ENCODE data around the gene FGD2. TPM values are rescaled to one million over a fixed set of nuclear protein-coding genes. Genes with fewer than 3 reads are reported as not detected.

The FGD2 gene
- total RNA-seq, 1 experiment from 2014 or later = 0.10 TPM

DNA sequence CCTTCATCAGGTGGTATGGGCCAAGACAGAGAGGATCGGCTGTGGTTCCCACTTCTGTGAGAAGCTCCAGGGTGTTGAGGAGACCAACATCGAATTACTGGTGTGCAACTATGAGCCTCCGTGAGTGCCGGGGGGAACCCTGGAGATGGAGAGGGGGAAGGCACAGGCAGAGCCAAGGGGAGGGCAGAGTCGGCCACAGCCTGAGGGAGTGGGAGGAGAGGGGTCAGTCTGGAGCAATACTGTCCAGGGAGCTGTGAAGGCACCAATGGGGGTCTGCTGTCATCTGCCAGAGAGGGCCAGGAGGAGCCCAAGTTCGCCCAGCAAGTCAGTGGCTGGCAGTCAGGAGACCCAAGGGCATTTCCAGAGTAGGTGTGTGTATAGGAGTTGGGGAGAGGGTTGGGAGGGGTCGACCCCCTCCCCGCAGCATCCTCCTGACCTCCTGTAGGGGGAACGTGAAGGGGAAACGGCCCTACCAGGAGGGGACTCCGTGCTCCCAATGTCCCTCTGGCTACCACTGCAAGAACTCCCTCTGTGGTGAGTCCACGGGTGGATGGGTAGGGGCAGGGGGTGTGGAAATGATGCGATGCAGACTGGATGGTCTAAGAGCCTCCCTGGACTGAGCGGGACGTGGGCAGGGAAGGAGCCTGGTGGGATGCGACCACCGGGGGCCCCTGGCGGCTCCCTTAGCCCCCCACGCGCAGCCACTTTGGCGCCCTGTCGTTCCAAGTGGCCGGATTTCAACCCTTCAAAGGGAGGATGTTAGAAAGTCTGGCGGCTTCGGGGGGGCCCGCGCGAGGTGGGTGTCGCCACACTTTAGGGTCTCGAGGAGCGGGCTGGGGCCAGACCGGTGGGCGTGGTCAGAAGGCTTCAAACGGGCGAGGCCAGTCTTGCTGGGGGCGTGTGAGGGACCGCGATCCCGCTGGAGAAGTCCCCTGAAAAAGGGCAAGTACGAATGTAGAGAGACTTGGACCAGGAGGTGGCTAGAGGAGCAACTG, 43.7 kb upstream of the FGD2 start:
- Histone ChIP-seq H2AFZ (ENCODE audit: low read depth, low read length, poor library complexity, severe bottlenecking) (no peak overlapping the region), H4K20me1 (ENCODE audit: insufficient read depth) (no peaks in the 10 kb centered on the region), H3K4me2 (ENCODE audit: low read length) (peak overlapping the region; percentile 61), H3K79me2 (ENCODE audit: insufficient read depth, low read length) (no peaks in the 10 kb centered on the region), H3K27me3 (ENCODE audit: insufficient read depth, low read length) (no peaks in the 10 kb centered on the region), H3K27ac (ENCODE audit: low read depth, low read length) (no peak overlapping the region), H3K36me3 (ENCODE audit: control insufficient read depth in 1 of 2, insufficient read depth in 2 of 2, low read length in 2 of 2) (no peaks in the 10 kb centered on the region), H3K9me3 (ENCODE audit: control insufficient read depth in 1 of 2, insufficient read depth in 1 of 2, low read depth in 1 of 2, low read length in 2 of 2) (no peaks in the 10 kb centered on the region), H3K9me2 (ENCODE audit: insufficient read depth) (no peaks in the 10 kb centered on the region), H3K4me3 (replicated peaks in 1 of 2; ENCODE audit: low read depth in 1 of 2, low read length in 2 of 2) (no peak overlapping the region), H3K4me1 (ENCODE audit: control insufficient read depth in 1 of 2, insufficient read depth in 2 of 2, low read length in 2 of 2) (peaks cover 15 to 44% of the 10 kb centered on the region in 2 experiments), H3K9ac (ENCODE audit: low read length) (no peak overlapping the region)
- CTCF ChIA-PET = no interaction called here
- TF ChIP-seq JUND (IDR thresholded peaks at IDR 0.05) (no peak), ELF1 (IDR thresholded peaks at IDR 0.05; ENCODE audit: borderline replicate concordance, low read depth) (no peak), SP1 (IDR thresholded peaks at IDR 0.05; ENCODE audit: low read depth) (no peak), EGR1 (IDR thresholded peaks at IDR 0.05; ENCODE audit: low read depth) (no peak), YY1 (IDR thresholded peaks at IDR 0.05; ENCODE audit: extremely low read depth, insufficient replicate concordance, low read depth, low read length) (no peak), POLR2AphosphoS5 (IDR thresholded peaks at IDR 0.05; ENCODE audit: low read depth, low read length) (no peak), SRF (IDR thresholded peaks at IDR 0.05; ENCODE audit: low read depth) (no peak), CBX3 (IDR thresholded peaks at IDR 0.05; ENCODE audit: low read depth) (no peak), RAD21 (IDR thresholded peaks at IDR 0.05; ENCODE audit: low read depth) (no peak), TCF7L2 (IDR thresholded peaks at IDR 0.05; ENCODE audit: borderline replicate concordance, extremely low read depth, insufficient read depth, insufficient read length) (no peak), EZH2phosphoT487 (IDR thresholded peaks at IDR 0.05; ENCODE audit: borderline replicate concordance) (no peak), SIN3A (IDR thresholded peaks at IDR 0.05; ENCODE audit: low read depth) (no peak), EZH2 (IDR thresholded peaks at IDR 0.05) (no peak), ZNF274 (IDR thresholded peaks at IDR 0.05; ENCODE audit: low read depth, low read length) (no peak)
- TF ChIP-seq, protein P1, sequence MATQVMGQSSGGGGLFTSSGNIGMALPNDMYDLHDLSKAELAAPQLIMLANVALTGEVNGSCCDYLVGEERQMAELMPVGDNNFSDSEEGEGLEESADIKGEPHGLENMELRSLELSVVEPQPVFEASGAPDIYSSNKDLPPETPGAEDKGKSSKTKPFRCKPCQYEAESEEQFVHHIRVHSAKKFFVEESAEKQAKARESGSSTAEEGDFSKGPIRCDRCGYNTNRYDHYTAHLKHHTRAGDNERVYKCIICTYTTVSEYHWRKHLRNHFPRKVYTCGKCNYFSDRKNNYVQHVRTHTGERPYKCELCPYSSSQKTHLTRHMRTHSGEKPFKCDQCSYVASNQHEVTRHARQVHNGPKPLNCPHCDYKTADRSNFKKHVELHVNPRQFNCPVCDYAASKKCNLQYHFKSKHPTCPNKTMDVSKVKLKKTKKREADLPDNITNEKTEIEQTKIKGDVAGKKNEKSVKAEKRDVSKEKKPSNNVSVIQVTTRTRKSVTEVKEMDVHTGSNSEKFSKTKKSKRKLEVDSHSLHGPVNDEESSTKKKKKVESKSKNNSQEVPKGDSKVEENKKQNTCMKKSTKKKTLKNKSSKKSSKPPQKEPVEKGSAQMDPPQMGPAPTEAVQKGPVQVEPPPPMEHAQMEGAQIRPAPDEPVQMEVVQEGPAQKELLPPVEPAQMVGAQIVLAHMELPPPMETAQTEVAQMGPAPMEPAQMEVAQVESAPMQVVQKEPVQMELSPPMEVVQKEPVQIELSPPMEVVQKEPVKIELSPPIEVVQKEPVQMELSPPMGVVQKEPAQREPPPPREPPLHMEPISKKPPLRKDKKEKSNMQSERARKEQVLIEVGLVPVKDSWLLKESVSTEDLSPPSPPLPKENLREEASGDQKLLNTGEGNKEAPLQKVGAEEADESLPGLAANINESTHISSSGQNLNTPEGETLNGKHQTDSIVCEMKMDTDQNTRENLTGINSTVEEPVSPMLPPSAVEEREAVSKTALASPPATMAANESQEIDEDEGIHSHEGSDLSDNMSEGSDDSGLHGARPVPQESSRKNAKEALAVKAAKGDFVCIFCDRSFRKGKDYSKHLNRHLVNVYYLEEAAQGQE (IDR thresholded peaks at IDR 0.05; ENCODE audit: low read depth) = no peak
- intact Hi-C loops (cut with micrococcal nuclease) = no loop called here
- ATAC-seq = no peak
- POLR2A ChIA-PET = no interaction called here
- RAD21 ChIA-PET (ENCODE audit: low non-redundant PET in 1 of 2, low total read pairs in 2 of 2, uncharacterized antibody in 2 of 2, unreplicated experiment in 2 of 2) = no interaction called here
- no TSS peak for BruUV-seq (replicated peaks)
- no peak for DNase-seq (ENCODE audit: low read depth, low spot score)
